H9 (cell line): ENCODE data around the gene BRSK2. TPM values are rescaled to one million over a fixed set of nuclear protein-coding genes. Genes with fewer than 3 reads are reported as not detected.

Experiments
- DNase-seq: peaks from one replicate; pipeline ENCODE4 v3.0.0-alpha.2; 2017
- H2AFZ ChIP-seq: one replicate; pipeline ENCODE4 v1.6.1; 2013; ENCODE audit warnings: mild to moderate bottlenecking, low read length, control low read depth, moderate library complexity
- H2AK5ac ChIP-seq: 2 replicates; pipeline ENCODE4 v1.6.1; 2013; ENCODE audit warnings: low read length, control low read depth, mixed read lengths; ENCODE audit not compliant: insufficient read length
- H2BK120ac ChIP-seq: one replicate; pipeline ENCODE4 v1.6.1; 2013; ENCODE audit warnings: low read depth, mild to moderate bottlenecking, low read length, control low read depth, inconsistent platforms; ENCODE audit not compliant: poor library complexity, severe bottlenecking
- H2BK12ac ChIP-seq: 2 replicates; pipeline ENCODE4 v1.6.1; 2013; ENCODE audit warnings: low read length, control low read depth, mixed read lengths, low read depth; ENCODE audit not compliant: insufficient read length
- H2BK15ac ChIP-seq: 2 replicates; pipeline ENCODE4 v1.6.1; 2013; ENCODE audit warnings: low read depth, low read length, control low read depth
- H2BK20ac ChIP-seq: one replicate; pipeline ENCODE4 v1.6.1; 2013; ENCODE audit warnings: low read depth, mild to moderate bottlenecking, low read length, control low read depth, inconsistent platforms; ENCODE audit not compliant: poor library complexity, severe bottlenecking
- H2BK5ac ChIP-seq: 2 replicates; pipeline ENCODE4 v1.6.1; 2013; ENCODE audit warnings: low read length, control low read depth, mixed read lengths; ENCODE audit not compliant: insufficient read length
- H3K14ac ChIP-seq: 2 replicates; pipeline ENCODE4 v1.6.1; 2013; ENCODE audit warnings: low read length, control low read depth; ENCODE audit not compliant: insufficient read depth
- H3K18ac ChIP-seq: 2 replicates; pipeline ENCODE4 v1.6.1; 2013; ENCODE audit warnings: low read depth, mild to moderate bottlenecking, mixed read lengths, low read length, control low read depth; ENCODE audit not compliant: insufficient read length
- H3K23ac ChIP-seq: 2 replicates; pipeline ENCODE4 v1.6.1; 2013; ENCODE audit warnings: low read length, control low read depth, mixed read lengths, low read depth; ENCODE audit not compliant: insufficient read length
- H3K23me2 ChIP-seq: 2 replicates; pipeline ENCODE4 v1.6.1; 2013; ENCODE audit warnings: low read depth, mild to moderate bottlenecking, mixed read lengths, low read length, control low read depth; ENCODE audit not compliant: insufficient read length, poor library complexity, severe bottlenecking
- H3K27ac ChIP-seq: 2 replicates; pipeline ENCODE4 v1.5.1; 2013; ENCODE audit warnings: low read length, control low read depth, mixed read lengths, low read depth; ENCODE audit not compliant: insufficient read length
- H3K27me3 ChIP-seq: 2 replicates; pipeline ENCODE4 v1.6.1; 2013; ENCODE audit warnings: low read length, control low read depth, inconsistent platforms; ENCODE audit not compliant: insufficient read depth
- H3K4ac ChIP-seq: 2 replicates; pipeline ENCODE4 v1.6.1; 2013; ENCODE audit warnings: low read depth, mild to moderate bottlenecking, control low read depth, inconsistent platforms, low read length, moderate library complexity
- H3K4me1 ChIP-seq: 2 replicates; pipeline ENCODE4 v1.6.1; 2013; ENCODE audit warnings: low read length, control low read depth, inconsistent platforms; ENCODE audit not compliant: insufficient read depth
- H3K4me2 ChIP-seq: 2 replicates; pipeline ENCODE4 v1.6.1; 2013; ENCODE audit warnings: low read length, control low read depth, mixed read lengths; ENCODE audit not compliant: insufficient read length, insufficient read depth
- H3K56ac ChIP-seq: 2 replicates; pipeline ENCODE4 v1.6.1; 2013; ENCODE audit warnings: low read depth, mild to moderate bottlenecking, mixed read lengths, low read length, control low read depth; ENCODE audit not compliant: insufficient read length
- H3K79me1 ChIP-seq: 2 replicates; pipeline ENCODE4 v1.6.1; 2013; ENCODE audit warnings: low read depth, mild to moderate bottlenecking, moderate library complexity, low read length, control low read depth, inconsistent platforms; ENCODE audit not compliant: insufficient read depth, poor library complexity, severe bottlenecking
- H3K79me2 ChIP-seq: 2 replicates; pipeline ENCODE4 v1.6.1; 2013; ENCODE audit warnings: low read length, control low read depth, inconsistent platforms; ENCODE audit not compliant: insufficient read depth
- H3K9ac ChIP-seq: 2 replicates; pipeline ENCODE4 v1.6.1; 2013; ENCODE audit warnings: low read length, control low read depth, mixed read lengths; ENCODE audit not compliant: insufficient read length; ENCODE audit errors: extremely low read depth
- H3K9me3 ChIP-seq: one replicate; pipeline ENCODE4 v1.6.1; 2013; ENCODE audit warnings: low read depth, low read length, inconsistent platforms; ENCODE audit not compliant: control insufficient read depth
- H3T11ph ChIP-seq: one replicate; pipeline ENCODE4 v1.6.1; 2013; ENCODE audit warnings: mild to moderate bottlenecking, low read length, control low read depth, inconsistent platforms
- H4K20me1 ChIP-seq: one replicate; pipeline ENCODE4 v1.6.1; 2013; ENCODE audit not compliant: control insufficient read depth, insufficient read length, insufficient read depth
- H4K5ac ChIP-seq: 2 replicates; pipeline ENCODE4 v1.6.1; 2013; ENCODE audit warnings: low read depth, mild to moderate bottlenecking, mixed read lengths, low read length, control low read depth; ENCODE audit not compliant: insufficient read length
- H4K8ac ChIP-seq: replicated peaks from 2 replicates; pipeline ENCODE4 v1.6.1; 2013; ENCODE audit warnings: low read length, control low read depth, mixed read lengths, low read depth; ENCODE audit not compliant: insufficient read length
- H4K91ac ChIP-seq: 2 replicates; pipeline ENCODE4 v1.6.1; 2013; ENCODE audit warnings: low read depth, mild to moderate bottlenecking, moderate library complexity, mixed read lengths, low read length, control low read depth; ENCODE audit not compliant: insufficient read length
- H3K27ac Mint-ChIP-seq, 3 experiments: 2 replicates in 2 of 3; 3 replicates in 1 of 3; pipeline ENCODE4 v1.8.0; 2020 to 2021; ENCODE audit warnings: mixed read lengths in 3 of 3, mild to moderate bottlenecking in 1 of 3, moderate library complexity in 1 of 3
- H3K27me3 Mint-ChIP-seq: 2 replicates; pipeline ENCODE4 v1.8.0; 2021; ENCODE audit warnings: low read depth, mild to moderate bottlenecking, moderate library complexity, mixed read lengths
- H3K36me3 Mint-ChIP-seq, 3 experiments: 2 replicates in 2 of 3; 3 replicates in 1 of 3; pipeline ENCODE4 v1.8.0; 2020 to 2021; ENCODE audit warnings: low read depth in 3 of 3, mixed read lengths in 3 of 3; ENCODE audit not compliant: insufficient read depth in 1 of 3
- H3K4me1 Mint-ChIP-seq, 2 experiments: 2 replicates each; pipeline ENCODE4 v1.8.0; 2020; ENCODE audit warnings: mixed read lengths in 2 of 2
- H3K4me3 Mint-ChIP-seq, 2 experiments: 2 replicates in 1 of 2; 3 replicates in 1 of 2; pipeline ENCODE4 v1.8.0; 2020 to 2021; ENCODE audit warnings: mild to moderate bottlenecking in 2 of 2, mixed read lengths in 2 of 2, moderate library complexity in 1 of 2
- H3K9me3 Mint-ChIP-seq, 2 experiments: 2 replicates in 1 of 2; 3 replicates in 1 of 2; pipeline ENCODE4 v1.8.0; 2020; ENCODE audit warnings: mild to moderate bottlenecking in 2 of 2, mixed read lengths in 2 of 2, moderate library complexity in 1 of 2
- CTCF ChIP-seq: fragments of 200-600 bp; sonication (generic); conservative IDR thresholded peaks from 3 replicates; pipeline ENCODE4 v1.8.0; 2021; ENCODE audit warnings: antibody characterized with exemption, mild to moderate bottlenecking
- WGBS: extraction: QIAGEN DNeasy Blood & Tissue Kit; methylation state at CpG from one replicate; pipeline ENCODE4 v1.1.7; 2013; ENCODE audit warnings: missing lambda C conversion rate, low lambda C conversion rate, mixed read lengths; ENCODE audit not compliant: insufficient read length; ENCODE audit errors: extremely low coverage; 5-methylcytosine and 5-hydroxymethylcytosine counted together
- total RNA-seq: library from RNA; stranded (reverse); gene quantifications from 2 replicates; pipeline ENCODE4 v1.2.1, GENCODE V29; 2021

The BRSK2 gene
- total RNA-seq, 1 experiment from 2014 or later, result 28.4 TPM

DNA sequence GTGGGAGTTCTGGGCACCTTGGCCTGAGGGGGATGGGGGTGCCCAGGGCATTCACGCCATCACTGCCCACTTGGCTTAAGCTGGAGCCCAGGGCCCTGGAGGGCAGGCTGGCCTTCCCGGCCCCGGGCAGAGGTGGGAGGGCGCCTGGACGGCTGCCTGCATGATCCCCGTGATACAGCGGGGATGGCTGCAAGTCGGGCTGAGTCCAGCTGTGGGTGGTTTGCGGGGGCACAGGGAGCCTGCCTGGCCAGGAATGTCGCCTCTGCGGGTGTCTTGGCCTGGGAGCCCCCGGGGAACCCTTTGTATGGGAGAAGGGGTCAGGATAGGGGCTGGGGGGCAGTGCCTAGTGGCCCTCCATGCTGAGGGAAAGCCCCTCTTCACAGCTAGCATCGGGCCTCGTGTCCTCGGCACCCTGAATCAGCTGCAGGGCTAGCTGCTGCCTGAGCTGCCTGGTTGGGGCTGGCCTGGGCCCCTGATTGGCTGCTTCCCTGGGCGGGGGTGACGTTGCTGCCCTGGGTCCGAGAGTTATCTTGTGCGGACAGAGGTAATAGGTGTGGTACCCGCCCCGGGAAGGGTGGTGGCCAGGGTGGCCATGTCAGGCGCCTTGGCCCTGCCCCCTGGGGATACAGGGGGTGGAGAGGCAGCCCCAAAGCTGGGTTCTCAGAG lies 8.3 kb downstream of the BRSK2 start:
- TF ChIP-seq CTCF, result no peak
- H3K36me3 Mint-ChIP-seq, result peaks cover 5 to 7% (median 5%) of the 10 kb centered on the region in 3 experiments; a peak in 4 of 7 replicates
- H3K4ac ChIP-seq, result no peak overlapping the region
- no peak for DNase-seq
- no peaks in the 10 kb centered on the region for H3K9me3 ChIP-seq
- H3K14ac ChIP-seq, result no peak overlapping the region
- no peak overlapping the region for H2AK5ac ChIP-seq
- no peak overlapping the region for H3K27ac Mint-ChIP-seq
- peaks cover 9% of the 10 kb centered on the region; the same call in 1 of the 2 replicates for H3K79me2 ChIP-seq
- H2BK15ac ChIP-seq, result no peak overlapping the region
- H4K91ac ChIP-seq, result no peak overlapping the region
- no peaks in the 10 kb centered on the region for H3K27me3 ChIP-seq
- H3K4me1 Mint-ChIP-seq, result peaks cover 4 to 5% of the 10 kb centered on the region in 2 experiments; a peak in 3 of 4 replicates
- H3K9ac ChIP-seq, result no peak overlapping the region
- no peak overlapping the region for H2BK120ac ChIP-seq
- no peak overlapping the region for H4K8ac ChIP-seq
- H2BK12ac ChIP-seq, result no peak overlapping the region
- no peak overlapping the region for H3K56ac ChIP-seq
- H3K18ac ChIP-seq, result no peak overlapping the region
- no CpG with 5 or more reads among the region's 22 CpGs for WGBS
- no peak overlapping the region for H2BK5ac ChIP-seq
- H3K79me1 ChIP-seq, result peaks cover 10% of the 10 kb centered on the region
- no peak overlapping the region for H2BK20ac ChIP-seq
- no peaks in the 10 kb centered on the region for H4K20me1 ChIP-seq
- H3K4me2 ChIP-seq, result no peak overlapping the region
- H3T11ph ChIP-seq, result no peak overlapping the region
- no peak overlapping the region for H3K23ac ChIP-seq
- no peaks in the 10 kb centered on the region for H3K4me1 ChIP-seq
- no peak overlapping the region for H3K4me3 Mint-ChIP-seq
- no peaks in the 10 kb centered on the region for H3K23me2 ChIP-seq
- H3K27ac ChIP-seq, result no peak overlapping the region
- no peaks in the 10 kb centered on the region; the same call in 1 of the 2 replicates for H3K27me3 Mint-ChIP-seq
- no peak overlapping the region for H2AFZ ChIP-seq
- H4K5ac ChIP-seq, result no peak overlapping the region
- H3K9me3 Mint-ChIP-seq, result peaks cover 0 to 4% of the 10 kb centered on the region in 2 experiments; a peak in 2 of 5 replicates
